ENCODE data around the gene MRNIP. TPM values are rescaled to one million over a fixed set of nuclear protein-coding genes. Genes with fewer than 3 reads are reported as not detected.

The MRNIP gene
- total RNA-seq (2022; extraction: Qiagen RNA extraction): 15.6 to 23.6 TPM (median 18.6 TPM) in 5 replicates

GRCh38 chr5:179858586-179859427 is at the start of gene MRNIP:
Gene MRNIP (minus strand): TSS chr5:179858817. CDS start chr5:179858796, 21 bp downstream.

GRCh38 chr5:179907556-179908324 is 49.1 kb upstream of the MRNIP start, which contains the start of gene TBC1D9B:
Gene TBC1D9B (minus strand): TSS chr5:179907897. CDS start chr5:179907821, 76 bp downstream.

GRCh38 chr5:179820483-179821297 is 37.9 kb downstream of the MRNIP start, which contains the start of gene SQSTM1:
Gene SQSTM1 (plus strand): TSS chr5:179820905. CDS start chr5:179820937, 32 bp downstream.

GRCh38 chr5:179806250-179807048 is 52.2 kb downstream of the MRNIP start, which contains the start of gene MGAT4B:
Gene MGAT4B (minus strand): TSS chr5:179806866. CDS start chr5:179806583, 283 bp downstream.

GRCh38 chr5:179793468-179794139 is 65.0 kb downstream of the MRNIP start, which contains the start of gene LTC4S:
Gene LTC4S (plus strand): TSS chr5:179793986. CDS start chr5:179794081, 95 bp downstream.

Other genes starting within 250 kb of the MRNIP start
- gene HNRNPH1, start 235.1 kb downstream of the MRNIP start, total RNA-seq (2022; extraction: Qiagen RNA extraction): 471 to 674 TPM (median 491 TPM) in 5 replicates
- gene CBY3, start 177.8 kb downstream of the MRNIP start, total RNA-seq (2022; extraction: Qiagen RNA extraction): not detected in 5 replicates
- gene CANX, start 159.8 kb downstream of the MRNIP start, total RNA-seq (2022; extraction: Qiagen RNA extraction): 303 to 414 TPM (median 342 TPM) in 5 replicates
- gene MAML1, start 126.0 kb downstream of the MRNIP start, total RNA-seq (2022; extraction: Qiagen RNA extraction): 17.3 to 21.0 TPM (median 19.7 TPM) in 5 replicates
- gene LTC4S, start 64.8 kb downstream of the MRNIP start, total RNA-seq (2022; extraction: Qiagen RNA extraction): 0.25 to 0.36 TPM (median 0.27 TPM) in 3 of 5 replicates, not detected in the others
- 216 to 271 TPM (median 246 TPM) in 5 replicates for gene MGAT4B, start 52.0 kb downstream of the MRNIP start, total RNA-seq (2022; extraction: Qiagen RNA extraction)
- 1,176 to 2,107 TPM (median 1,251 TPM) in 5 replicates for gene SQSTM1, start 37.9 kb downstream of the MRNIP start, total RNA-seq (2022; extraction: Qiagen RNA extraction)
- gene TBC1D9B, start 49.1 kb upstream of the MRNIP start, total RNA-seq (2022; extraction: Qiagen RNA extraction): 52.3 to 71.4 TPM (median 64.1 TPM) in 5 replicates
- 37.5 to 43.3 TPM (median 42.4 TPM) in 5 replicates for gene RNF130, start 212.9 kb upstream of the MRNIP start, total RNA-seq (2022; extraction: Qiagen RNA extraction)

Measured in A549 treated with CORT108297 at 1 μM for 4 hours (cell line).